Panc1 (cell line): ENCODE data around the gene ATXN7. TPM values are rescaled to one million over a fixed set of nuclear protein-coding genes. Genes with fewer than 3 reads are reported as not detected.

Experiments used
- ATAC-seq: fragments of 200-7000 bp; cut with Tn5 transposase; 2 replicates; pipeline ENCODE4 v1.9.1; 2020; ENCODE audit warnings: mild to moderate bottlenecking, moderate library complexity
- BruUV-seq: library from RNA; stranded (reverse); fragments of 400-500 nt; replicated peaks from 2 replicates; lab custom pipeline; 2021; lab: Mats Ljungman, UMichigan
- CTCF ChIA-PET: fragments of 300-600 bp; sonication (Branson Sonifier 250); formaldehyde crosslinking; loops from one replicate; lab custom pipeline; 2022; ENCODE audit warnings: antibody characterized with exemption; lab: Charles Lee
- POLR2A ChIA-PET: fragments of 300-600 bp; sonication (Branson Sonifier 250); formaldehyde crosslinking; loops from one replicate; lab custom pipeline; 2022; ENCODE audit warnings: antibody characterized with exemption; lab: Charles Lee
- DNase-seq: peaks from one replicate; pipeline ENCODE4 v3.0.0-alpha.2; 2010; ENCODE audit warnings: low read depth, low spot score
- H3K27ac ChIP-seq: 2 replicates; pipeline ENCODE4 v1.5.1; 2011; ENCODE audit warnings: mild to moderate bottlenecking, low read length, inconsistent platforms
- H3K27me3 ChIP-seq: fragments of 200-500 bp; sonication (Bioruptor generic); 2 replicates; pipeline ENCODE4 v1.6.0; 2014; ENCODE audit warnings: low read length, inconsistent platforms; ENCODE audit not compliant: control insufficient read depth, insufficient read depth
- H3K36me3 ChIP-seq: fragments of 200-500 bp; sonication (Bioruptor generic); 2 replicates; pipeline ENCODE4 v1.5.1; 2014; ENCODE audit warnings: inconsistent platforms, mild to moderate bottlenecking, low read length, moderate library complexity; ENCODE audit not compliant: control insufficient read depth, insufficient read depth
- H3K4me1 ChIP-seq: 2 replicates; pipeline ENCODE4 v1.5.1; 2011; ENCODE audit warnings: inconsistent platforms, mild to moderate bottlenecking, low read length, moderate library complexity; ENCODE audit not compliant: control insufficient read depth, insufficient read depth
- H3K4me3 ChIP-seq, 2 experiments: 2 replicates each; pipeline ENCODE4 v1.5.1; 2011 to 2012; ENCODE audit warnings: low read depth in 2 of 2, low read length in 2 of 2, mild to moderate bottlenecking in 2 of 2, inconsistent platforms in 1 of 2, moderate library complexity in 1 of 2
- H3K9me3 ChIP-seq: fragments of 200-500 bp; sonication (Bioruptor generic); 2 replicates; pipeline ENCODE4 v1.5.1; 2014; ENCODE audit warnings: low read depth, mild to moderate bottlenecking, inconsistent platforms, low read length, moderate library complexity; ENCODE audit not compliant: control insufficient read depth, insufficient read depth
- POLR2AphosphoS5 ChIP-seq: IDR thresholded peaks from 2 replicates; pipeline ENCODE4 v1.6.1; 2012; ENCODE audit warnings: mild to moderate bottlenecking, low read depth, low read length, moderate library complexity
- REST ChIP-seq, 2 experiments: IDR thresholded peaks; 2 replicates each; pipeline ENCODE4 v1.6.1; 2011 to 2012; ENCODE audit warnings: low read depth in 2 of 2, control low read depth in 1 of 2, low read length in 1 of 2, mild to moderate bottlenecking in 1 of 2, moderate library complexity in 1 of 2; ENCODE audit not compliant: insufficient read depth in 1 of 2
- SIN3A ChIP-seq: IDR thresholded peaks from 2 replicates; pipeline ENCODE4 v1.6.1; 2012; ENCODE audit warnings: low read depth, mild to moderate bottlenecking, low read length, moderate library complexity, borderline replicate concordance; ENCODE audit not compliant: insufficient read depth
- TCF7L2 ChIP-seq: IDR thresholded peaks from 2 replicates; pipeline ENCODE4 v1.6.1; 2011; ENCODE audit warnings: mild to moderate bottlenecking, low read depth, low read length, inconsistent platforms
- in situ Hi-C: cut with HindIII; loops from 2 replicates; pipeline ENCODE4 v1.10.0; 2016; ENCODE audit warnings: low sequenced_read_pairs, low pct_unique_long_range_greater_than_20kb
- intact Hi-C: fragments of 100-400 bp; cut with micrococcal nuclease; formaldehyde crosslinking; loops from one replicate; pipeline ENCODE4 v1.10.0; 2022; ENCODE audit not compliant: unreplicated experiment
- total RNA-seq: library from RNA; stranded (reverse); gene quantifications from one replicate; pipeline ENCODE4 v1.2.1, GENCODE V29; 2021; ENCODE audit not compliant: unreplicated experiment
- TF ChIP-seq, protein P1 (sequence below): fragments of 450-650 bp; IDR thresholded peaks from 2 replicates; pipeline ENCODE4 v1.5.1; 2017; ENCODE audit warnings: mild to moderate bottlenecking

The ATXN7 gene
- total RNA-seq, 1 experiment from 2014 or later: 17.3 TPM

DNA sequence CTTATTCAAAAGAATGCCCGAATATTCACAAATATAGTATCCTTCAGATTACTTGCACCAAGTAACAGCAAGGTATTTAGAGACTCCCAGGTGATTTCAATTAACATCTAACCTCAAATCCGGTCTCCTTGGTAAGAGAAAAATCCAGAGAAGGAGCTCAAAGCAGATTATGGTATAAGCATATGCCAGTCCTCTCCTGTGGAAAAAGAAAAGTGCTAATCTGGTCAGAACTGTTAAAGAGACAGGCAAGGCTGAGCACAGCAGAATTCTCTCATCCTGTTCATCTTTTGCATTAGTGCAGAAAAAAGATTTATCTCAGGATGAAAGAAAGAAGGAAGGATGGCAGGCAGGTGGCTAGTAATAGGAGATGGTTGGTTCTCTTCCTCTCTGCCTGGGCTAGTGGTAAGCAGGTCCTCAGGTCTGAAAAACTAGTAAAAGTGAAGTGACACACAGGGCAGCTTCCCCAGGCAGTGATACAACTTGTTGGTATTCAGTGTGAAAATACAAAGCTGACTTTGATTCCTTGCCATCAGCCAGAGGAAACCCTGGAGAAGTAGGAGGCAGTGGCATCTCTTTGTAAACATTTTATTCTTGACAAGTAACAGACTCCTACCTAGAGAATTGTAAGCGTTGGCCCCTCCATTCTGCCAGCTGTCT is 14.2 kb downstream of the ATXN7 start:
- CTCF ChIA-PET: no interaction called here
- TF ChIP-seq SIN3A (no peak), POLR2AphosphoS5 (no peak), REST (IDR thresholded peaks at IDR 0.05; ENCODE audit: insufficient read depth in 1 of 2, low read depth in 2 of 2, low read length in 1 of 2) (no peak), TCF7L2 (no peak)
- TF ChIP-seq, protein P1, sequence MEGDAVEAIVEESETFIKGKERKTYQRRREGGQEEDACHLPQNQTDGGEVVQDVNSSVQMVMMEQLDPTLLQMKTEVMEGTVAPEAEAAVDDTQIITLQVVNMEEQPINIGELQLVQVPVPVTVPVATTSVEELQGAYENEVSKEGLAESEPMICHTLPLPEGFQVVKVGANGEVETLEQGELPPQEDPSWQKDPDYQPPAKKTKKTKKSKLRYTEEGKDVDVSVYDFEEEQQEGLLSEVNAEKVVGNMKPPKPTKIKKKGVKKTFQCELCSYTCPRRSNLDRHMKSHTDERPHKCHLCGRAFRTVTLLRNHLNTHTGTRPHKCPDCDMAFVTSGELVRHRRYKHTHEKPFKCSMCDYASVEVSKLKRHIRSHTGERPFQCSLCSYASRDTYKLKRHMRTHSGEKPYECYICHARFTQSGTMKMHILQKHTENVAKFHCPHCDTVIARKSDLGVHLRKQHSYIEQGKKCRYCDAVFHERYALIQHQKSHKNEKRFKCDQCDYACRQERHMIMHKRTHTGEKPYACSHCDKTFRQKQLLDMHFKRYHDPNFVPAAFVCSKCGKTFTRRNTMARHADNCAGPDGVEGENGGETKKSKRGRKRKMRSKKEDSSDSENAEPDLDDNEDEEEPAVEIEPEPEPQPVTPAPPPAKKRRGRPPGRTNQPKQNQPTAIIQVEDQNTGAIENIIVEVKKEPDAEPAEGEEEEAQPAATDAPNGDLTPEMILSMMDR: no peak
- no peak for DNase-seq
- Histone ChIP-seq H3K4me3 (no peak overlapping the region), H3K9me3 (no peaks in the 10 kb centered on the region), H3K27ac (no peak overlapping the region), H3K27me3 (no peaks in the 10 kb centered on the region), H3K36me3 (no peaks in the 10 kb centered on the region), H3K4me1 (no peaks in the 10 kb centered on the region; the same call in 1 of the 2 replicates)
- POLR2A ChIA-PET: no interaction called here
- intact Hi-C loops: no loop called here
- BruUV-seq: no TSS peak
- in situ Hi-C loops: no loop called here
- ATAC-seq: no peak

- no peak overlapping the region for H3K4me3 ChIP-seq
- H3K27ac ChIP-seq: no peak overlapping the region
- in situ Hi-C loops (no loop called here), intact Hi-C loops (no loop called here)
- no peaks in the 10 kb centered on the region for H3K27me3 ChIP-seq
- TF ChIP-seq TCF7L2 (no peak), POLR2AphosphoS5 (no peak), SIN3A (no peak), REST (IDR thresholded peaks at IDR 0.05; ENCODE audit: insufficient read depth in 1 of 2, low read depth in 2 of 2, low read length in 1 of 2) (no peak)
- TF ChIP-seq, protein P1: no peak
- BruUV-seq: no TSS peak
- H3K36me3 ChIP-seq: no peaks in the 10 kb centered on the region
- ChIA-PET POLR2A (no interaction called here), CTCF (no interaction called here)
- DNase-seq (no peak), ATAC-seq (no peak)
- H3K4me1 ChIP-seq: no peaks in the 10 kb centered on the region; the same call in 1 of the 2 replicates
- H3K9me3 ChIP-seq: no peaks in the 10 kb centered on the region
Measured at GRCh38 chr3:63878394-63879060, 14.9 kb downstream of the ATXN7 start.
